Superior temporal gyrus (tissue), 1 donor: ENCODE data around the gene WIPI1.
"Not testable (repeated sequence)": the region's sequence is repeated elsewhere in the genome, so short reads cannot be mapped to it uniquely, and the experiment has no call there.

Experiments
- DNase-seq: peaks from one replicate; pipeline ENCODE4 v3.0.0-alpha.2; 2016; ENCODE audit errors: extremely low spot score

Gene WIPI1

DNA sequence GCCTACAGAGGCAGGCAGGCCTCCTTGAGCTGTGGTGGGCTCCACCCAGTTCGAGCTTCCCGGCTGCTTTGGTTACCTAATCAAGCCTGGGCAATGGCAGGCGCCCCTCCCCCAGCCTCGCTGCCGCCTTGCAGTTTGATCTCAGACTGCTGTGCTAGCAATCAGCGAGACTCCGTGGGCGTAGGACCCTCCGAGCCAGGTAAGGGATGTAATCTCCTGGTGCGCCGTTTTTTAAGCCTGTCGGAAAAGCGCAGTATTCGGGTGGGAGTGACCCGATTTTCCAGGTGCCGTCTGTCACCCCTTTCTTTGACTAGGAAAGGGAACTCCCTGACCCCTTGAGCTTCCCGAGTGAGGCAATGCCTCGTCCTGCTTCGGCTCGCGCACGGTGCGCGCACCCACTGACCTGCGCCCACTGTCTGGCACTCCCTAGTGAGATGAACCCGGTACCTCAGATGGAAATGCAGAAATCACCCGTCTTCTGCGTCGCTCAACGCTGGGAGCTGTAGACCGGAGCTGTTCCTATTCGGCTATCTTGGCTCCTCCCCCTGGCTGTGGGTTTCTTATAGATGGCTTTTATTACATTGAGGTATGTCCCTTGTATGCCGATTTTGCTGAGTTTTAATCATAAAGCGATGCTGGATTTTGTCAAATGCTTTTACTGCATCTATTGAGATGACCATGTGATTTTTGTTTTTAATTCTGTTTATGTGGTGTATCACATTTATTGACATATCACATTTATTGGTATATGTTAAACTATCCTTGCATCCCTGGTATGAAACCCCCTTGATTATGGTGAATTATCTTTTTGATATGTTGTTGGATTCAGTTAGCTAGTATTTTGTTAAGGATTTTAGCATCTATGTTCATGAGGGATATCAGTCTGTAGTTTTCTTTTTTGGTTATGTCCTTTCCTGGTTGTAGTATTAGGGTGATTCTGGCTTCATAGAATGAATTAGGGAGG, 43.4 kb downstream of the WIPI1 start:
- not testable (repeated sequence) for DNase-seq

DNA sequence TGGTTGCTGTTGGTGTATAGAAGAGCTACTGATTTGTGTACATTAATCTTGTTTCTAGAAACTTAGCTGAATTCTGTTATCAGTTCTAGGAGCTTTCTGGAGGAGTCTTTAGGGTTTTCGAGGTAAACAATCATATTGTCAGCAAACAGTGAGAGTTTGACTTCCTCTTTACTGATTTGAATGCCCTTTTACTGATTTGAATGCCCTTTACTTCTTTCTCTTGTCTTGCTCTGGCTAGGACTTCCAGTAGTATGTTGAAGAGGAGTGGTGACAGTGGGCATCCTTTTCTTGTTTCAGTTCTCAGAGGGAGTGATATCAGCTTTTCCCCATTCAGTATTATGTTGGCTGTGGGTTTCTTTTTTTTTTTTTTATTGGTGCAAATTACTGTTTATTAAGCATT, 49.6 kb downstream of the WIPI1 start:
- not testable (repeated sequence) for DNase-seq

DNA sequence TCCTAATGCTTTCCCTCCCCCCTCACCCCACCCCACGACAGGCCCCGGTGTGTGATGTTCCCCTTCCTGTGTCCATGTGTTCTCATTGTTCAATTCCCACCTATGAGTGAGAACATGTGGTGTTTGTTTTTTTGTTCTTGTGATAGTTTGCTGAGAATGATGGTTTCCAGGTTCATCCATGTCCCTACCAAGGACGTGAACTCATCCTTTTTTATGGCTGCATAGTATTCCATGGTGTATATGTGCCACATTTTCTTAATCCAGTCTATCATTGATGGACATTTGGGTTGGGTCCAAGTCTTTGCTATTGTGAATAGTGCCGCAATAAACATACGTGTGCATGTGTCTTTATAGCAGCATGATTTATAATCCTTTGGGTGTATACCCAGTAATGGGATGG, 53.5 kb downstream of the WIPI1 start:
- not testable (repeated sequence) for DNase-seq

DNA sequence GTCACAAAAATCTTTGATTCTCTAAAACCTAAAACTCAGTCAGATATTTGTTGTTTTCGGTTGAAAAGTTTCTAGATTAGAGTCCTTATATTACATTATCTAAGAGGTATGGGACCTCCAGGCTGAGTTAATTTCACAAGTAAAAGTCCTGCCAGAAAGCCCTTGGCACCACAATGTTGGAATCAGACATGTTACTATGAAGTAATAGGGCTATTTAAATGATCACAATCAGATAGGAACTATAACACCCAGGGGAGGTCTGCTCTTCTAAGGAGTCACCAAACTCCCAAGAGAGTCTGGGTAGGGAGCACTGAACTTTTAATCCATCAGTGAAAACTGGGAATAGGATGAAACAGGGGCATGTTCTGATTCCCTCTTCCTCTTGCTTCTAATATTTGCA, 54.2 kb downstream of the WIPI1 start:
- no peak for DNase-seq

DNA sequence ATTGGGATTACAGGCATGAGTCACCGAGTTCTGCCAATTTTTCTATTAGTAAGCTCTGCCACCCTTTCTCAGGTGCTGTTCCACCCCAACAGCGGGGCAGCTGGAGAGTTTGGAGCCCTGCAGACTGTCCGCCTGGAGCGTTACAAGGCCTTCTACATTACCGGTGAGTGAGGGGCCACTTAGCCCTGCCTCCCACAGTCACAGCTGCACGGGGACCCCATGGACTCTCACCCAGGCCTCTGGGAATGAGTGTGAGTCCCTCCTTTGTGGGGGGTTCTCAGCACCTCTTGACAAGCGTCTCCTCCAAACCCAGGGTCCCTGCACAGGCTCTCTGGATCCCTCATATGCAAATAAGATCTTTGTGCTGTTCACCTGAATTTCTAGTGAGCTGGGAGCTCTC, 56.0 kb downstream of the WIPI1 start:
- DNase-seq, result no peak

DNA sequence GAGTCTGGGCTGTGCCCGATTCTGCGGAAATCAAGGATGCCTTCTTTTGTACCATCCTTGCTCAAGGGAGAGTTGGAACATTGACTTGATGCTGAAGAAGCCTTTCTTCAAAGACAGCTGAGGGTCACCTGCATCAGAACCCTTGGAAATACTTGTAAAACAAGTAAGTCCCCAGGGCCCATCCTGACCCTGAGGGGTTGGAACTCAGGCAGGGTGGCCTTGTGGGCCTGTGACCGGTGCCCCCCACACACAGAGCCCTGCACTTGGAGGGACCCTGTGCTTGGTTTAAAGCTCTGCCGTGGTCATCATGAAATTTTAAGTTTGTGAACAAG, 56.9 kb downstream of the WIPI1 start:
- no peak for DNase-seq

DNA sequence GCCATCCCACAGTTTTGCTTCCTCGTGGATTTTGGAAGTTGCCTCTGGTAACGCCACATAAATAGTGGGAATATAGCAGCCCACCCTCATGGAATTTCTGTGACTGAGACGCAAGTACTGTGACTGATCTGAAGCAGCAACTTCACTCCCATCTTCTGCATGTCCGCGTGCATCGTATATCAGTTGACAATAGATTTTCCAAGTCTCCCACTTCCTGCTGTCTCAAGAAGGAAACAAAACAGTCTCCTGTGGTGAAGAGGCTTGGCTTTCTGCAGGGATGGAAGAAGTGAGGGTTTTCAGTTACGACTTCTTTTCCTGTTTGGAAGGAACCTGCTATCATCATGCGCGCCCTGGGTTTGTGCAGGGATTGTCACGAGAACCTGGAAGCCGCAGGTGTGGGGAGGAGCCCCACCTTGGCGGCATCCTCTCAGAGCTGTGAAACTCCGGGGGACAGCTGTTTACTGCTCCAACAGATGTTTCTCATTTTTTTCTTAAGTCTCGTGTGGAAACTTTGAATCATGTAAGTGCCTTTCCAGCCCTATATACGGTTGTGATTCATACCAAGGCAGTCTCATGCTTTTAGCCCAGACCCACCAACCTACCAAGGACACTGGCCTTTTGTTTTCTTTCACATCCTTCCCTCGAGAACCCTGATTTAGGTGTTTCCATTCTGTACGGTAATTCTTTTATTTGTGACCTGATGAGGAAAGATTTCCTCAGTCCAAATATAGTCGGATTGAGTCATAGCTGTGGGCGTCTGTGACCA, 57.5 kb downstream of the WIPI1 start:
- DNase-seq, result peak; percentile 59

DNA sequence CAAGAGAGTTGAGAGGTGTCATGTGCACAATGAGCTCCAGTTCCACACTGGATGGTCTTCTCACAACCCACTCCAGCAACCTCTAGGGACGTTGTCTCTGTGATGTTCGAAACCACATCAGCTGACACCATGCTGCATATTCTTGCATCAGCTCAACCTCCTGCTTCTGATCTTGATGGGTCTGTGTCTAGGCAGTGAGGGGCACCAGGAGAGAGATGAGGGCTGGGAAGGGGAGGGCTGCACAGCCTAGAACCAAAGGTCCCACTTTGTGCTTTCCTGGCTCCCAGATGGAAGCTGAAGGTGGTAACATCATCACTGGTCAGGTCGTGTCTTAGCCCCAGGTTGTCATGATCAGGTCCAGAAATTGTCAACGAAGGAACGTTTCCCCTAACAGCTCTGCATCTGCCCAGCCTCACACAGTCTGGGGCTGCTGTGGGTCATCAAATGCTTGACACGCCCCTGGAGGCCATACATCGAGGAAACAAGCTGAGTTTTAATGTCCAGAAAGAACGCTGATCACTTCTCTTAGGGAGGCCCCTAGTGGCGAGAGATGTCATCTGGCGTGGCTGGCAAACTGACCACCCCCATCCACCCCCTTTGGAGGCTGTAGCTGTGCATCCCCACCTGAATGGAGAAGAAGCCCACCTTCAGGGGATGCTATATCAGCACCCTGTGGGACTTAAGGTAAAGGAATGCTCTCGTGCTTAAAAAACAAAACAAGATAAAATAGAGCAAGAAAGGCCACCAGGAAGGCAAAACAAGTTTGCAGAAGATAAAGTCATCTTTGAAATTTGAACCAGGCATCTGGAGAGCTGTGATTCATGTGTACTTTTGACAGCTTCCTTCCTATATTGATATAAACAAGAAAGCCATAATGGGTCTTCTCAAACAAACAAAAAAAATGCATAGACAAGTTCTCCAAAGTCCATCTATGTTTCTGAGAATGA, 58.3 kb downstream of the WIPI1 start:
- DNase-seq, result peak; percentile 48

DNA sequence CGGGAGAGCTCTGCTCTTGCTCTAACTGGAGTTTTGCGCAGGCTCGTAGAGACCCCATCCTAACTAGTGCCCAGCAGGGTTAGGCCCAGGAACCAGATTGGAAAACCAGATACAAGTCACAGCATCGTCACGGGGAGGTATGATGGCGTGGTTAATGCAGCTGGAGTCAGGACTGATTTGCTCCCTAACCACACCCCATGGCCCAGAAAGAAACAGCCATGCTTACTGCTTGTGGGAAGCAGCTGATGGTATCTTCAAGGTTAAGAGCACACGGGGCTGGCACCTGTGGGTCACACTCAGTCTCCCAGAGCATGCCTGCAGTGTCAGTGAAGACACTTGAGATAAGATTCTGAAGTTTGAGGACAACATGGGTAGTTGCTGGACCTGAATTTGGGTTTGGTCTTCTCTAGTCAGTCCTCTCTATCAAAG, 60.2 kb downstream of the WIPI1 start:
- DNase-seq, result no peak

DNA sequence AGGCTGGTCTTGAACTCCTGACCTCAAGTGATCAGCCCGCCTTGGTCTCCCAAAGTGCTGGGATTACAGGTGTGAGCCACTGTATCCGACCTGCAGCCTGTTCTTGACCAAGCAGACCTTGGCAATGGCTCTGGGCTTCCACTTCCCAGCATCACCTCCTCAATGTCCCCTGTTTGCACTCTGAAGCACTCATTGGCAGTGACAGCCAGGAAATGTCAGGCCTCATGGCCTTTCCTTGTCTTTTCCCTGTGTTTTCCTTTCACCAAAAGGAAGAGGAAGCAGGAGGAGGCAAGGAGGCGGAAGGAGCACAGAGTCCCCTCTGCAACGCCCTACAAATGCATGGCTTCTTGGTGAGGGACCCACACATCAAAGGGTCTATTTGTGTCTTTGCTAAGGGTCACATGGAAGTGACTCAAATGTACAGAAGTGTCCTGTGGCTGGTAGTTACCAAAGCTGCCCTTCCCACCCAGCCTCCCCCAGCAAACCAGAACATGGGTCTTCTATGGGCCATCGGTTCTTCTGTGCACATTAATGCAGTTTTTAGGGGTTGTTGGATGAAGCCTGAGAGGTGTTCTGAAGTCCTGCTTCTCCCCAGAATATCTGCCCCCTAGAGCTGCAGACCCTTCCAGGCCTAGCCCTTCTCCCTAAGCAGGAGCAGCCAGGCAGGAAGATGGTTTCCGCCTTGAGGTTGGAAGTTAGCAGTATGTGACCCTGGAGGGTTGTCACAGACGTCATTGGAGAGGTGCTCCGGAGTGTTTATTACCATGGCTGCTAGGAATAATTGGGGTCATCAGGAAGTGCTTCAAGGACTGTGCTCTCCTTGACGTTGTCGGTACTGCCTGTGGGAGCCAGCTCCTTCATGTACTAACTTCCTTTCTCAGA, 60.8 kb downstream of the WIPI1 start:
- DNase-seq, result no peak

DNA sequence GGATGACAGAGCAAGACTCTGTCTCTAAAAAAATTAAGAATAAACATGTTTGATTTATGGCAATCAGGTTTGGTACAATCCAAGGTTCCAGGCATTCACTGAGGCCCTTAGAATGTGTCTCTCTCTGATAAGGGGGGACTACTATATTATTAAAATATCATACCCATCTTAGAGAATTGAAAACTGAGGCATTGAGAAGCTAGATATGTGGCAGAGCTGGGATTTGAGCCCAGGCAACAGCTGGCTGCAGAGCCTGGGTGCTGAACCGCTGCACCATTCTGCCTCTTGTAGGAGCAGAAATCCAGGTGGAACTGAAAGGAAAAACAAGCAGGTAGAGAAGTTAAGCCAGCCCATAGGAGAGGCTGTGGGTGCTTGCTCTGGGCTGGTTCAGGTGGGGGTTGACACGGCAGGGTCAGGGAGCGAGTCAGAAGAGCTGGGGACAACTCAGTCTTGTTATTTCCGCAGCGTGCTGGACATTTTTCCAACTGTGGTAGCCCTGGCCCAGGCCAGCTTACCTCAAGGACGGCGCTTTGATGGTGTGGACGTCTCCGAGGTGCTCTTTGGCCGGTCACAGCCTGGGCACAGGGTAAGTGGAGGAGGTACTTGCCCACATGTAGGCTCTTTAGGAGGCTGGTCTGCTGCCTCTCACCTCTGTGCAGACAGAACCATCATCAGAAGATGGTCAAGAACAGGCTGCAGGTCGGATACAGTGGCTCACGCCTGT, 62.5 kb downstream of the WIPI1 start:
- no peak for DNase-seq

DNA sequence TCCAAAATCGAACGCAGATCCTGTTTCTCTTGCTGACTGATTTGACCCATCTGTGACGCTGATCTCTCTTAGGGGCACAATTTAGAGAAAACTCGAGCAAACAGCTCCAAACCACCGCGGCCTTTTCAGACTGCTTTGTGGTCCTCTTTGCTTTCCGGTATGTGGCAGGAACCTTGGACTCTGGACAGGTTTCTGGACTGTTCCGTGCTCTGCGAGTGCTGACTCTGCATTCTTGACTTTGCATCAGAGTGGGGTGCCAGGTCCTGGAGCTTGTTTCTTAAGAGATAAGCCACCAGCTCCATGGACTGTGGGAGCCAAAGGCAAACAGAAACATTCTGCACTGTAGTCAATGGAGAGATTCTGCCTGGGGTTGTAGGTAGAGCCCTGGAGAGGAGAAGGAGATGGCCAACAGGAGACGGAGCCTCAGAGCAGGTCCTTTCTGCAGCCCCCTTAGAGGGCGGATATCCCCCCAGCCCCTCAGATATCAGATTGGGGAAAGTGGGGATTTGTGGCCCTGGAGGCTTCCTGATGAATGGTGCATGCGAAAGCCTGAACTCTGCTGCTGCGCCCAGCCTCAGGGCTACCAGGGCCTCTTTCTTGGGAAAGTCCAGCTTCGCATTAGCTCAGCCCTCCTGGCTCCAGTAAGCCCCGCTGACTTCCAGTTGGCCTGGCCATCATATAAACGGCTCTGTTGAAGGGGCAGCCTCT, 65.6 kb downstream of the WIPI1 start:
- DNase-seq, result no peak

DNA sequence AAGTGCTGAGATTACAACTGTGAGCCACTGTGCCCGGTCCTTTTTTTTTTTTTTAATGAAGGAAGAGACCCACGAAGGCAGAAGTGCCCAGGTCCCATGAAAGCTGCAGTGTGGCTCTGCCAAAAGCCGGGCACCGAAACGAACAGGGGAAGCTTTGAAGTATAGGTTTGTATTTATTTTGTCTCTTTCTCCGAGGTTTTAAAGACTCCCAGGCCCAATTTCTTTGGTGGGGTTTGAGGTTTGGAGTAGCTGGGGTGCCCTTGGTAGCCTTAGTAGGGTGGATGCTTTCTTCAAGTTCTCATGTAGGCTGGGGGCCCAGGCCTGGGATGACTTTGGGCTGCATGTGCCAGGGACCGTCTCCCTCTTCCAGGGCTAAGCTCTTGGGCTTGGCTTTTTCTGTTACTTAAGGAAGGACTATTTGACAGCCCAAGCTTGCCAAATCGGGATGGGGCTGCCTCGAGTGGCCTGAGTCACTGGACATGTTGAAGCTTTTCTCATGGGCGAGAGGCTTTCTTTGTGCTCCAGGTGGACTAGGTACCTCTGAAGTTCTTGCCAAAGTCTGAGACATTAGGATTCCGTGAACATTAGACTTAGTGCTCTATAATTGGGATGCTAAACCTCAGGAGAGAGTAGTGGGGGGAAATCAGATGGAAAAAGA, 66.3 kb downstream of the WIPI1 start:
- DNase-seq, result no peak

DNA sequence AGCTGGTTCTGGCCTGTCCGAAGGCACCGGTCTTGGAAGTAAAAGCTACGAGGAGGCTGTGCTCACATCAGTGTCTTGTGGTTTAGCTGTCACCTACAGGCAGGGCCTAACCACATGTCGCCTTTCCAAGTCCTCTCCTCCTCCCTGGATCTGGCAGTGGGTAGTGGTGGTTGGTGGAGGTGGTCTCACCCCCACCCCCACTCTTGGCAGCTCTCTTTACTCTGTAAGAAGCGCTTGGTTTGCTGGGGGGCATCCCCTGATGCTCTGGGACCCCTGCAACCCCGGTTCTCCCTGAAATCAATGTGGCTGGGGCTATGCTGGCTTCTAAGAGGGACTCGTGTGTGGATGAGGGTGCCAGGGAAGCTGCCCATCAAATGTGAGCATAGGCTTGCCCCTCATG, 68.3 kb downstream of the WIPI1 start:
- no peak for DNase-seq

DNA sequence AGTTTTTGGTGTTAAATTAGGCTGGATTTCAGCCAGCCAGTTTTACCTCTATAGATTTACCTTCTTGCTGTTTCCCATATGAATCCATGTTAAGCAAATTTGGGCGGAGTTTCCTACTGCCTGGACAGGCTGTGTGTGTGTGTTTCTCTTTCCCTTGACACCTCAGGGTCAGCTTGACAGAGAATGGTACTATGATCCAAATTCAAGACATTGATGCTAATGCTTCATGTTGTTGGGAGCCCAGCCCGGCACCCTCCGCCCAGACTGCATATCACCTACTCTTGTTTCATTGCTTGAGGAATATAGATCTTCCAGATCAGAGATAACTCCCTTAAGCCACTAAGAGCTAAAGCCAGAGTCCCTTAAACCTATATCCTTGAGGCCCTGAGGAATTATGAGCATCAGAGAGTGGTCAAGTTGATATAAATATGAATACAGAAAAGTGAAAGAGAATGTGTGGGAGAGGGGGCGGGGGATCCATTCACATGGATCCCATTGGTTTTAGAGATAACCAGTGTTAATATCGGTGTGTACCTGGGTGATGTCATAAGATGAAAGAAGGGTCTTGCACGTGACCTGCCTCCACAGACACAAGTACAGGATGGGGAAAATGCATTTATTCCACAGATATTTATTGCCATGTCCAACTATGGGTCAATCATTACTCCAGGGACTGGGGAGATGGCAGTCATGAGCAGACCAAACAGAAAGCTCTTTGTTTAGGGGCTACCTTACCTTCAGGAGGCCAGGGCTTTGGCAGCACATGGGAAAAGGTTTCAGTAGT, 69.7 kb downstream of the WIPI1 start:
- no peak for DNase-seq

DNA sequence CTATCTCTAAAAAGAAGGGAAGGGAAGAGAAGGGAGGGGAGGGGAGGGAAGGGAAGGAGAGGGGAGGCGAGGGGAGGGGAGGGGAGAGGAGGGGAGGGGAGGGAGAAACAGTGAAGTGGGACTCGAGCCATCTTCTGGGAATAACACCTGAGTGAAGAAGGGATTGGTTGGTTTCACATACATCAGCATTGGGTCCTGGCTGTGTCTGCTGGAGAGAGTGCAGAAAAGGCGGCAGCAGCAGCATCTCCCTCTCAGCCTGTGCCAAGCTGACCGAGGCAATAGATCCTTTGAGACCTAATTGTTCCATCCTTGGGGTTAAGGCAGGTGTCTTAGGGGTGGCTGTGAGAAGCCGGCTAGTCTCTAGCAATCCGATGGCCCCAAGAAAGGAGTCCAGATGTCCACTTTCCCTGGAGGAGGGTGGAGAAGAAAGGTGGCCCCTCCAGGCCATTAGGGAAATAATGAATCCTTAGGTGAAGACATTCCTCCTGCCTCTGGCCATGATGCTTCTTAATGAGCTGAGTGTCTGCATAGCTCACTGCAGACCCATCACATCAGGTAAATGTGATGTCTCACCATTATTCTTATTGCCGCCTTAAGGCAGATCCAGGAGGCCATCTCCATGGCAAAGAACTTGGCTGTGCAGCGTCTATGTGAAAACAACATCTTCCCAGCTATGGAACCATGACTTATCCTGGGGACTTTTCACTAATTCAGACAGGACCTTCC, 71.6 kb downstream of the WIPI1 start:
- no peak for DNase-seq

DNA sequence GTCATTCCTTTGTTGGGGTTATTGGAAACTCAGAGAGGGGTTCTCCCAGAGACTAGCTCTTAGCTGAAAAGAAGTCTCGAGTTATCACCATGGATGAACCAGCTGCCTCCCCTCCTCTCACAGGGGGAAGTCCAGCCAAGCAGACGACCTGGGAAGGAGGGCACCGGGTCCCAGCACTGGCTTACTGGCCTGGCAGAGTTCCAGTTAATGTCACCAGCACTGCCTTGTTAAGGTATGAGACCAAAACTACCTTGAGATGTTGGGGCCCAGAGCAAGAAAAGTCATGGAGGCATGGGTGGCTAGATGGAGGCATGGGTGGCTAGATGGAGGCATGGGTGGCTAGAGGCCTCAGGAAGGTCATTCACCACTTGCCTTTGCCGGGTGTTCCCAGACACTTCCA, 72.4 kb downstream of the WIPI1 start:
- DNase-seq, result no peak

DNA sequence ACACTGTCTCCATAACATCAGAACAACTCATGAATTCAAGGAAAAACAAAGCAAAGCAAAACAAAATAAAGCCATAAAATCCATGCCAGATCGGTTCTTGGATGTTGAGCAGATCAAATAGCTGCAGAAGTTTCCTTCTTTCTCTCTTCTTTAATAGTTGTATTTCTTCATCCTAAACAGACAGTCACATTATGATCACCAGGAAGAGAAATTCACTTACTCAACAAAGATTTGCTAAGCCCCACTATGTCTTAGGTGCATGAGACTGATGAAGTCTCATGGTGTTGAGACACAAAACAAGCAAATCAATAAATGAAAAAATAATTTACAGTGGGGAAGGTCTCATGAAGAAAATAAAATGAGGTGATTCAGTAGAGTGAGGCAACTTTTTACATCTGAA, 72.8 kb downstream of the WIPI1 start:
- no peak for DNase-seq
